HepG2 (cell line): ENCODE data around the gene CDK10. TPM values are rescaled to one million over a fixed set of nuclear protein-coding genes. Genes with fewer than 3 reads are reported as not detected.

ENCODE experiments used
- AGO1 ChIP-seq: fragments of 200-400 bp; formaldehyde crosslinking; IDR thresholded peaks from 2 replicates; pipeline ENCODE4 v1.6.1; 2017; ENCODE audit warnings: mild to moderate bottlenecking, low read depth, low read length, moderate library complexity; ENCODE audit not compliant: poor library complexity, severe bottlenecking
- DMAP1 ChIP-seq: IDR thresholded peaks from 2 replicates; pipeline ENCODE4 v1.6.1; 2016
- E2F5 ChIP-seq: sonication (generic); formaldehyde crosslinking; conservative IDR thresholded peaks from 2 replicates; pipeline ENCODE4 v1.4.0; 2020; ENCODE audit warnings: missing genetic modification reagents
- HNF4A ChIP-seq: sonication (generic); formaldehyde crosslinking; IDR thresholded peaks from 2 replicates; pipeline ENCODE4 v1.4.0; 2020; ENCODE audit warnings: missing genetic modification reagents
- KMT2A ChIP-seq: sonication (generic); formaldehyde crosslinking; IDR thresholded peaks from 2 replicates; pipeline ENCODE4 v1.4.0; 2020; ENCODE audit warnings: missing genetic modification reagents
- KMT2B ChIP-seq: IDR thresholded peaks from 2 replicates; pipeline ENCODE4 v1.6.1; 2016; ENCODE audit warnings: missing genetic modification reagents, missing compliant biosample characterization
- MAF1 ChIP-seq: sonication (generic); formaldehyde crosslinking; IDR thresholded peaks from 2 replicates; pipeline ENCODE4 v1.5.0; 2020; ENCODE audit warnings: missing genetic modification reagents, borderline replicate concordance
- MXI1 ChIP-seq: IDR thresholded peaks from 3 replicates; pipeline ENCODE4 v1.6.1; 2012; ENCODE audit warnings: low read depth, low read length, inconsistent platforms, borderline replicate concordance
- REL ChIP-seq: sonication (generic); formaldehyde crosslinking; conservative IDR thresholded peaks from 2 replicates; pipeline ENCODE4 v1.8.0; 2022; ENCODE audit warnings: mild to moderate bottlenecking, missing genetic modification reagents, moderate library complexity
- RXRB ChIP-seq: IDR thresholded peaks from 2 replicates; pipeline ENCODE4 v1.6.1; 2016; ENCODE audit warnings: borderline replicate concordance, missing genetic modification reagents, missing compliant biosample characterization
- SAFB2 ChIP-seq: sonication (generic); formaldehyde crosslinking; IDR thresholded peaks from 2 replicates; pipeline ENCODE4 v1.5.1; 2020; ENCODE audit warnings: missing genetic modification reagents, low read depth, mild to moderate bottlenecking, borderline replicate concordance
- SAP130 ChIP-seq: IDR thresholded peaks from 2 replicates; pipeline ENCODE4 v1.6.1; 2016; ENCODE audit warnings: low read depth
- SRSF1 ChIP-seq: fragments of 200-400 bp; formaldehyde crosslinking; optimal IDR thresholded peaks from 2 replicates; pipeline ENCODE3; 2017; ENCODE audit warnings: mild to moderate bottlenecking, low read depth, low read length, moderate library complexity
- SYNCRIP ChIP-seq: fragments of 200-400 bp; formaldehyde crosslinking; IDR thresholded peaks from 2 replicates; pipeline ENCODE4 v1.6.1; 2018; ENCODE audit warnings: mild to moderate bottlenecking, low read depth, low read length; ENCODE audit not compliant: insufficient read depth
- THAP8 ChIP-seq: sonication (generic); formaldehyde crosslinking; IDR thresholded peaks from 2 replicates; pipeline ENCODE4 v1.5.1; 2020; ENCODE audit warnings: missing genetic modification reagents, mild to moderate bottlenecking, borderline replicate concordance
- ZBTB14 ChIP-seq: sonication (generic); formaldehyde crosslinking; IDR thresholded peaks from 2 replicates; pipeline ENCODE4 v1.4.0; 2020; ENCODE audit warnings: missing genetic modification reagents
- ZNF101 ChIP-seq: sonication (generic); formaldehyde crosslinking; IDR thresholded peaks from 2 replicates; pipeline ENCODE4 v1.4.0; 2020; ENCODE audit warnings: mild to moderate bottlenecking, low read depth, missing genetic modification reagents, borderline replicate concordance
- ZNF446 ChIP-seq: sonication (generic); formaldehyde crosslinking; IDR thresholded peaks from 2 replicates; pipeline ENCODE4 v1.5.0; 2020; ENCODE audit warnings: mild to moderate bottlenecking, missing genetic modification reagents
- ZNF510 ChIP-seq: sonication (generic); formaldehyde crosslinking; IDR thresholded peaks from 2 replicates; pipeline ENCODE4 v1.4.0; 2020; ENCODE audit warnings: low read depth, mild to moderate bottlenecking, missing genetic modification reagents
- ZNF816 ChIP-seq: sonication (generic); formaldehyde crosslinking; IDR thresholded peaks from 2 replicates; pipeline ENCODE4 v1.8.0; 2022; ENCODE audit warnings: missing genetic modification reagents, mild to moderate bottlenecking, borderline replicate concordance
- ZNF850 ChIP-seq: sonication (generic); formaldehyde crosslinking; conservative IDR thresholded peaks from 2 replicates; pipeline ENCODE4 v1.9.0; 2021; ENCODE audit warnings: mild to moderate bottlenecking, missing genetic modification reagents
- polyA plus RNA-seq, 8 experiments: library from polyadenylated mRNA; depleted of rRNA in 3 of 8; stranded (reverse) in 7 of 8; unstranded in 1 of 8; fragments of >200 nt; fragmentation: Illumina TruSeq in 4 of 8; extraction: Trizol in 4 of 8; gene quantifications; 2 replicates each; pipeline versions ENCODE4 v1.2.1 to v1.2.3, GENCODE V29; 2011 to 2016; ENCODE audit warnings: low read depth in 4 of 8, missing spikeins in 1 of 8, mixed read lengths in 1 of 8; ENCODE audit not compliant: insufficient read depth in 1 of 8
- total RNA-seq, 5 experiments: library from RNA; depleted of rRNA; stranded (reverse); fragments of >200 nt; fragmentation: Illumina TruSeq; extraction: Trizol; gene quantifications; 2 replicates each; pipeline ENCODE4 v1.2.3, GENCODE V29; 2016; ENCODE audit warnings: low read depth in 1 of 5
- TF ChIP-seq, protein P1 (sequence below): sonication (generic); formaldehyde crosslinking; IDR thresholded peaks from 2 replicates; pipeline ENCODE4 v1.4.0; 2020; ENCODE audit warnings: missing genetic modification reagents
- TF ChIP-seq, protein P2 (sequence below): sonication (generic); formaldehyde crosslinking; IDR thresholded peaks from 2 replicates; pipeline ENCODE4 v1.4.0; 2020; ENCODE audit warnings: missing genetic modification reagents, borderline replicate concordance

CDK10 gene
- total and polyA plus RNA-seq, 2 of the 13 experiments (the other 11 are each of a cell fraction or from before 2014, with no cell fraction given) = 2.5 to 3.9 TPM

DNA sequence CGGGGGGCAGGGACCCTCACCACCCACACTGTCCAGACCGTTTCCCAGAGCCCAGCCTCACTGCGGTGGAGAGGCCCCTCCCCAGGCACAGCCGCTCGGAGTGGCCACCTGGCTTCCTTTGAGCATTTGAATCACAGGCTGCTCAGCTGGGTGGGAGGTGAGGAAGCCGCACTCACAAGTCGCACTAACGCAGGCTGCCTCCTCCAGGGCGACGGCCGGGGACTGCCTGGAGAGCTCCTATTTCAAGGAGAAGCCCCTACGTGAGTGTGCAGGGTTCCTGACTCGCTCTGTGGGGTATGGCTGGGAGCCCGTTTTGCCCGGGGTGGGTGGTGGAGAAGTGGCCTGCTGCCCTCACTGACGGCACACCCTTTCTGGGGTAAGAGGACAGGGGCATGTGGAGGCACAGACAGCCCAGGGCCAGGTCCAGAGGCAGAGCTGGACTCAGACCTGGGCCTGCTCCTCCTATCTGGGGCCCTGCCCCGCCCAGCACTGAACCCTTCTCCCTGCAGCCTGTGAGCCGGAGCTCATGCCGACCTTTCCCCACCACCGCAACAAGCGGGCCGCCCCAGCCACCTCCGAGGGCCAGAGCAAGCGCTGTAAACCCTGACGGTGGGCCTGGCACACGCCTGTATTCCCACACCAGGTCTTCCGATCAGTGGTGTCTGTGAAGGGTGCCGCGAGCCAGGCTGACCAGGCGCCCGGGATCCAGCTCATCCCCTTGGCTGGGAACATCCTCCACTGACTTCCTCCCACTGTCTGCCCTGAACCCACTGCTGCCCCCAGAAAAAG is 8.8 kb downstream of the CDK10 start (continued):
- TF ChIP-seq MAF1 (CRISPR knock-in tag) (no peak), ZNF850 (CRISPR knock-in tag) (no peak), SRSF1 (peak; percentile 13), DMAP1 (CRISPR knock-in tag) (0 out of 2 replicates have a peak, but pooled peaks have one; percentile 23), ZNF510 (CRISPR knock-in tag) (no peak; the same call in 1 of the 2 replicates), KMT2A (CRISPR knock-in tag) (no peak; the same call in 1 of the 2 replicates), HNF4A (peak; percentile 53; the same call in 1 of the 2 replicates), SAP130 (CRISPR knock-in tag) (peak; percentile 27; the same call in 1 of the 2 replicates), ZNF101 (CRISPR knock-in tag) (no peak), RXRB (CRISPR knock-in tag) (no peak), SAFB2 (CRISPR knock-in tag) (0 out of 2 replicates have a peak, but pooled peaks have one; percentile 77), THAP8 (no peak), KMT2B (no peak), ZNF816 (CRISPR knock-in tag) (no peak), E2F5 (CRISPR knock-in tag) (no peak), AGO1 (peak; percentile 97), ZBTB14 (CRISPR knock-in tag) (no peak), REL (no peak), SYNCRIP (no peak), MXI1 (no peak), ZNF446 (CRISPR knock-in tag) (no peak; the same call in 1 of the 2 replicates)
- TF ChIP-seq, protein P1, sequence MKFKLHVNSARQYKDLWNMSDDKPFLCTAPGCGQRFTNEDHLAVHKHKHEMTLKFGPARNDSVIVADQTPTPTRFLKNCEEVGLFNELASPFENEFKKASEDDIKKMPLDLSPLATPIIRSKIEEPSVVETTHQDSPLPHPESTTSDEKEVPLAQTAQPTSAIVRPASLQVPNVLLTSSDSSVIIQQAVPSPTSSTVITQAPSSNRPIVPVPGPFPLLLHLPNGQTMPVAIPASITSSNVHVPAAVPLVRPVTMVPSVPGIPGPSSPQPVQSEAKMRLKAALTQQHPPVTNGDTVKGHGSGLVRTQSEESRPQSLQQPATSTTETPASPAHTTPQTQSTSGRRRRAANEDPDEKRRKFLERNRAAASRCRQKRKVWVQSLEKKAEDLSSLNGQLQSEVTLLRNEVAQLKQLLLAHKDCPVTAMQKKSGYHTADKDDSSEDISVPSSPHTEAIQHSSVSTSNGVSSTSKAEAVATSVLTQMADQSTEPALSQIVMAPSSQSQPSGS (CRISPR knock-in tag) = no peak
- TF ChIP-seq, protein P2, sequence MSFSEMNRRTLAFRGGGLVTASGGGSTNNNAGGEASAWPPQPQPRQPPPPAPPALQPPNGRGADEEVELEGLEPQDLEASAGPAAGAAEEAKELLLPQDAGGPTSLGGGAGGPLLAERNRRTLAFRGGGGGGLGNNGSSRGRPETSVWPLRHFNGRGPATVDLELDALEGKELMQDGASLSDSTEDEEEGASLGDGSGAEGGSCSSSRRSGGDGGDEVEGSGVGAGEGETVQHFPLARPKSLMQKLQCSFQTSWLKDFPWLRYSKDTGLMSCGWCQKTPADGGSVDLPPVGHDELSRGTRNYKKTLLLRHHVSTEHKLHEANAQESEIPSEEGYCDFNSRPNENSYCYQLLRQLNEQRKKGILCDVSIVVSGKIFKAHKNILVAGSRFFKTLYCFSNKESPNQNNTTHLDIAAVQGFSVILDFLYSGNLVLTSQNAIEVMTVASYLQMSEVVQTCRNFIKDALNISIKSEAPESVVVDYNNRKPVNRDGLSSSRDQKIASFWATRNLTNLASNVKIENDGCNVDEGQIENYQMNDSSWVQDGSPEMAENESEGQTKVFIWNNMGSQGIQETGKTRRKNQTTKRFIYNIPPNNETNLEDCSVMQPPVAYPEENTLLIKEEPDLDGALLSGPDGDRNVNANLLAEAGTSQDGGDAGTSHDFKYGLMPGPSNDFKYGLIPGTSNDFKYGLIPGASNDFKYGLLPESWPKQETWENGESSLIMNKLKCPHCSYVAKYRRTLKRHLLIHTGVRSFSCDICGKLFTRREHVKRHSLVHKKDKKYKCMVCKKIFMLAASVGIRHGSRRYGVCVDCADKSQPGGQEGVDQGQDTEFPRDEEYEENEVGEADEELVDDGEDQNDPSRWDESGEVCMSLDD (CRISPR knock-in tag) = no peak
